Measurements from ENCODE around the gene LIAS.
"Not testable (repeated sequence)": the region's sequence is repeated elsewhere in the genome, so short reads cannot be mapped to it uniquely, and the experiment has no call there.

Gene LIAS

DNA sequence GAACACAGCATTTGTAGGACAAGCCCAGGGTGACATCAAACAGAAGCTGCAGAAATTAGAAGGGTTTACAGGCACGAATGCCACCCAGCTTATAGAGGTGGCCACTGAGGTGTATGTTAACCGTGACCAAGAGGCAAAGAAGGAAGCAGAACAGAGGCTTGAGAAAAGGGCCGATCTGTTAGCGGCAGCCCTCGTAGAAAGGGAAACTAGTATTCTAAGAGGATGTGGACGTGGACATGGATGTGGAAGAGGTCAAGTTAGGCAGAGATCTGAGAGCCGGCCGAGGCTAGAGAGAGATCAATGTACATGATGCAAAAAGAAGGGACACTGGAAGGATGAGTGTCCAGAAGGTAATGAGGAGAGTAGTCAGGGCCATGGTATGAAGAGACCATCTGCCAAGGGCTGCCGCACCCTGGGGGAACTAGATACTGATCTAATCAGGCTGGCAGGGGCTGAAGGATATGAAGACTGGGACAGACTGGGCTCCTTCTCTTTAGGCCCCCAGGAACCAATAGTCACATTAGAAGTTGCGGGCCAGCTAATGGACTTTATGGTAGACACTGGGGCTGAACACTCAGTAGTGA lies 27.5 kb downstream of the LIAS start:
- Histone ChIP-seq H3K4me3 (ENCODE audit: low read length) (no peak overlapping the region), H3K9ac (ENCODE audit: low read length) (no peak overlapping the region), H3K9me3 (ENCODE audit: control insufficient read depth, low read length) (no peaks in the 10 kb centered on the region)

GRCh38 chr4:39490322-39490721 lies 31.5 kb downstream of the LIAS start:
- H3K4me1 ChIP-seq (ENCODE audit: control insufficient read depth, insufficient read depth, low read length): no peaks in the 10 kb centered on the region
- no peak overlapping the region for H3K4me3 ChIP-seq (ENCODE audit: low read length)
- H3K36me3 ChIP-seq (ENCODE audit: control insufficient read depth, insufficient read depth, low read length): no peaks in the 10 kb centered on the region
- H3K27me3 ChIP-seq (ENCODE audit: control insufficient read depth, insufficient read depth, low read length): no peaks in the 10 kb centered on the region
- no peaks in the 10 kb centered on the region for H3K9me3 ChIP-seq (ENCODE audit: control insufficient read depth, low read length)
- H3K9ac ChIP-seq (ENCODE audit: low read length): no peak overlapping the region

More for the DNA sequence above, 27.5 kb downstream of the LIAS start:
- H3K27me3 ChIP-seq (ENCODE audit: control insufficient read depth, insufficient read depth, low read length): no peaks in the 10 kb centered on the region
- no peaks in the 10 kb centered on the region for H3K4me1 ChIP-seq (ENCODE audit: control insufficient read depth, insufficient read depth, low read length)
- H3K36me3 ChIP-seq (ENCODE audit: control insufficient read depth, insufficient read depth, low read length): no peaks in the 10 kb centered on the region

GRCh38 chr4:39494354-39494753 lies 35.5 kb downstream of the LIAS start:
- no peaks in the 10 kb centered on the region for H3K4me1 ChIP-seq (ENCODE audit: control insufficient read depth, insufficient read depth, low read length)
- H3K4me3 ChIP-seq (ENCODE audit: low read length): no peak overlapping the region
- H3K9ac ChIP-seq (ENCODE audit: low read length): no peak overlapping the region
- no peaks in the 10 kb centered on the region for H3K27me3 ChIP-seq (ENCODE audit: control insufficient read depth, insufficient read depth, low read length)
- no peaks in the 10 kb centered on the region for H3K36me3 ChIP-seq (ENCODE audit: control insufficient read depth, insufficient read depth, low read length)
- H3K9me3 ChIP-seq (ENCODE audit: control insufficient read depth, low read length): no peaks in the 10 kb centered on the region

DNA sequence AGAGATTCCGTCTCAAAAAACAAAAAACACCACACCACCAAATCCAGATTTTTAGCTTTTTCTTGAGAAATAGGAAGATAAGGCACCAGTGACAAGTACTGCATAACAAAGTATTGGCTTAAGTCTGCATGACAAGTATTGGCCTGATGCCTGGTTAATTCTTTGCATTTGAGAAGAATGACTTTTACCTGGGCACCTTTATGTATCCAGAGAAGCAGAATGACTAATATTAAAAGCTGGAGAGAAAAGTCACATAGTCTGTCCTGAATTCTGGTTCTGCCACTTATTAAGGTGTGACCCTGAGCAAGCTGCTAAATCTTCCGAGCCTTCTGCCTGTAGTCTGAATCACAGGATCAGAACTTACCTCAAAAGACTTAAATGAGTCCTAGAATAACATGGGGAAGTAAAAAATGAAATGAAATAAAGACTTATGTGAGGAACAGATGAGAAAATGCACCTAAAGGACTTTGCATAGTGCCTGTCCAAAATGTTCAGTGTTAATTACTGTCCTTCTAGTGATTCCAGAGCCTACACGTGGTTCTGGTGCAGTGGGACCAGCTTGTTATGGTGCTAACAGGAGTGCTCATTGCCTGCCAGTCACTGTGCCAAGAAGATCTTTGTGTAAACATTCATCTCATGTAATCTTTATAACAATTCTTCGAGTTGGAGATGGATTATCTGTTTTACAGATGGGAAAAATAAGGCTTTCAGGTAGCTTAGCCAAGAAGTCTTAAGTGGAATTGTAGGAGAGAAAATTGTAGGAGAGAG lies 36.8 kb downstream of the LIAS start:
- H3K36me3 ChIP-seq (ENCODE audit: control insufficient read depth, insufficient read depth, low read length): no peaks in the 10 kb centered on the region
- H3K4me1 ChIP-seq (ENCODE audit: control insufficient read depth, insufficient read depth, low read length): no peaks in the 10 kb centered on the region
- no peak overlapping the region for H3K9ac ChIP-seq (ENCODE audit: low read length)
- no peaks in the 10 kb centered on the region for H3K9me3 ChIP-seq (ENCODE audit: control insufficient read depth, low read length)
- no peaks in the 10 kb centered on the region for H3K27me3 ChIP-seq (ENCODE audit: control insufficient read depth, insufficient read depth, low read length)
- no peak overlapping the region for H3K4me3 ChIP-seq (ENCODE audit: low read length)

- no peak overlapping the region for H3K9ac ChIP-seq (ENCODE audit: low read length)
- no peaks in the 10 kb centered on the region for H3K36me3 ChIP-seq (ENCODE audit: control insufficient read depth, insufficient read depth, low read length)
- H3K9me3 ChIP-seq (ENCODE audit: control insufficient read depth, low read length): no peaks in the 10 kb centered on the region
- no peaks in the 10 kb centered on the region for H3K27me3 ChIP-seq (ENCODE audit: control insufficient read depth, insufficient read depth, low read length)
- H3K4me1 ChIP-seq (ENCODE audit: control insufficient read depth, insufficient read depth, low read length): no peaks in the 10 kb centered on the region
- no peak overlapping the region for H3K4me3 ChIP-seq (ENCODE audit: low read length)
Observed at GRCh38 chr4:39497909-39498726, 39.3 kb downstream of the LIAS start.

GRCh38 chr4:39498727-39499020 lies 39.8 kb downstream of the LIAS start:
- no peak overlapping the region for H3K9ac ChIP-seq (ENCODE audit: low read length)
- no peaks in the 10 kb centered on the region for H3K36me3 ChIP-seq (ENCODE audit: control insufficient read depth, insufficient read depth, low read length)
- H3K9me3 ChIP-seq (ENCODE audit: control insufficient read depth, low read length): no peaks in the 10 kb centered on the region
- H3K4me1 ChIP-seq (ENCODE audit: control insufficient read depth, insufficient read depth, low read length): no peaks in the 10 kb centered on the region
- H3K4me3 ChIP-seq (ENCODE audit: low read length): no peak overlapping the region
- no peaks in the 10 kb centered on the region for H3K27me3 ChIP-seq (ENCODE audit: control insufficient read depth, insufficient read depth, low read length)

DNA sequence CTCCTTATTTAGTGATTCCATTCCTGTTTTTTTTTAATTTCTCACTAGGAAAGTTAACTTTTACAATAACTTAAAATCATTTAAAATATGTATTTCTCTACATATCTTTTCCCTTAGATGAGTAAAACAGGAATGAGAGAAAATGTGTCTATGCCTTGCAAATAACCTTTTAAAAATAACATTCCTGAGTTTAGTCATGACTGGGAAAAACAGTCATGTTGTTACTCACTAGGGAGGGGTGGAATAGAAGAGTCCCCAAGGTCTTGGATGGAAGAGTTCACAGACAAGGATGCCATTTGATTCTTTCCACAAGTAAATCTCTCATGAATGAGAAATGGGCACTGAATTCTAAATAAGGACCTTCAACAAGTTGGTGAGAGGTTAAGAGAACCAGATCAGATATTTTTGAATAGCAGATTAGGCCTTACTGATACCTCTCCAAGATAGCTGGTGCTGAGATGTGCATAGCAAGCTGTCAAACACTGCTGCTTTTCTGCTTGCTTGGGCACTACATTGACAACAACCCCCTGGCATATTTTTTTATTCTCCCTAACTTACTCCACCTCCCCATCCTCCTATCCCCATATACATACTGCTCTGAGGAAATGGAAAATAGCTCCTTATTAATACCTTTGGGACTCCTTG lies 43.3 kb downstream of the LIAS start:
- H3K9me3 ChIP-seq (ENCODE audit: control insufficient read depth, low read length): no peaks in the 10 kb centered on the region
- no peak overlapping the region for H3K9ac ChIP-seq (ENCODE audit: low read length)
- no peaks in the 10 kb centered on the region for H3K4me1 ChIP-seq (ENCODE audit: control insufficient read depth, insufficient read depth, low read length)
- peaks cover 5% of the 10 kb centered on the region for H3K36me3 ChIP-seq (ENCODE audit: control insufficient read depth, insufficient read depth, low read length)
- H3K4me3 ChIP-seq (ENCODE audit: low read length): no peak overlapping the region
- no peaks in the 10 kb centered on the region for H3K27me3 ChIP-seq (ENCODE audit: control insufficient read depth, insufficient read depth, low read length)

- H3K27me3 ChIP-seq (ENCODE audit: control insufficient read depth, insufficient read depth, low read length); H3K4me1 ChIP-seq (ENCODE audit: control insufficient read depth, insufficient read depth, low read length); H3K9ac ChIP-seq (ENCODE audit: low read length); H3K4me3 ChIP-seq (ENCODE audit: low read length); H3K36me3 ChIP-seq (ENCODE audit: control insufficient read depth, insufficient read depth, low read length); H3K9me3 ChIP-seq (ENCODE audit: control insufficient read depth, low read length): not testable (repeated sequence)
Observed at GRCh38 chr4:39502664-39503035, 43.8 kb downstream of the LIAS start.

DNA sequence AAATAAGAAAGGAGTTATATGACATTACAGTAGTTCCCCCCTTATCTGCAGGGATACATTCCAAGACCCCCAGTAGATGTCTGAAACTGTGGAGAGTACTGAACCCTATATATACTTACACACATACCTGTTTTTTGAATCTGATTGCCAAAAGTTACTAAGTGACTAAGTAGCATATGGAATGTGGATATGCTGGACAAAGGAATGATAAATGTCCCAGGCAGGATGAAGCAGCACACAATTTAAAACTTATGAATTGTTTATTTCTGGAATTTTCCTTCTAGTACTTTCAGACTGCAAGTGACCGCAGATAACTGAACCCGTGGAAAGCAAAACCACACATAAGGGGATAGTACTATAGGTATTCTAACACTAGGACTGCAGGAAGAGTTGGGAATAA lies 45.7 kb downstream of the LIAS start:
- H3K4me1 ChIP-seq (ENCODE audit: control insufficient read depth, insufficient read depth, low read length): no peaks in the 10 kb centered on the region
- H3K27me3 ChIP-seq (ENCODE audit: control insufficient read depth, insufficient read depth, low read length): no peaks in the 10 kb centered on the region
- no peak overlapping the region for H3K9ac ChIP-seq (ENCODE audit: low read length)
- peaks cover 12% of the 10 kb centered on the region for H3K36me3 ChIP-seq (ENCODE audit: control insufficient read depth, insufficient read depth, low read length)
- H3K9me3 ChIP-seq (ENCODE audit: control insufficient read depth, low read length): no peaks in the 10 kb centered on the region
- no peak overlapping the region for H3K4me3 ChIP-seq (ENCODE audit: low read length)

DNA sequence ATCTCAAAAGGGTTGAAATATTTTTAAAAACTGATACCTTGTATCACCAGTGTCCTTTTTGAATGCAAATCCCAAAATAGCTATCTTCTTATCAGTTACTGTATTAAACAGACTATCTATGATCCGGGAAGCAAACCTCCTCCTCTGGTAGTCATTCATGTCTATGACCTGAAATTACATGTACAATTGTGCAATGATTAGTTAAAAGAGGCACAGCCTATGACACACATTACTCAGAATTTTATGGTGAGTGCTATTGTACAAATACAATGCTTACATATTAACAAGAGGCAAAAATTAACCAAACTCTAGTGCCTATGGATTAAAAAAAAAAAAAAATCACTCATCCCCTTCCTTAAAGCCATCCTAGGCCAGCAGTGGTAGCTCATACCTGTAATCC lies 46.7 kb downstream of the LIAS start:
- H3K9me3 ChIP-seq (ENCODE audit: control insufficient read depth, low read length): no peaks in the 10 kb centered on the region
- no peak overlapping the region for H3K9ac ChIP-seq (ENCODE audit: low read length)
- no peak overlapping the region for H3K4me3 ChIP-seq (ENCODE audit: low read length)
- H3K27me3 ChIP-seq (ENCODE audit: control insufficient read depth, insufficient read depth, low read length): no peaks in the 10 kb centered on the region
- H3K36me3 ChIP-seq (ENCODE audit: control insufficient read depth, insufficient read depth, low read length): peaks cover 12% of the 10 kb centered on the region
- no peaks in the 10 kb centered on the region for H3K4me1 ChIP-seq (ENCODE audit: control insufficient read depth, insufficient read depth, low read length)

GRCh38 chr4:39510348-39510929 lies 51.6 kb downstream of the LIAS start:
- Histone ChIP-seq H3K36me3 (ENCODE audit: control insufficient read depth, insufficient read depth, low read length) (peaks cover 18% of the 10 kb centered on the region), H3K9ac (ENCODE audit: low read length) (no peak overlapping the region), H3K4me1 (ENCODE audit: control insufficient read depth, insufficient read depth, low read length) (peaks cover 12% of the 10 kb centered on the region), H3K9me3 (ENCODE audit: control insufficient read depth, low read length) (no peaks in the 10 kb centered on the region), H3K4me3 (ENCODE audit: low read length) (no peak overlapping the region), H3K27me3 (ENCODE audit: control insufficient read depth, insufficient read depth, low read length) (no peaks in the 10 kb centered on the region)

- H3K4me1 ChIP-seq (ENCODE audit: control insufficient read depth, insufficient read depth, low read length): peaks cover 16% of the 10 kb centered on the region
- H3K4me3 ChIP-seq (ENCODE audit: low read length); H3K9ac ChIP-seq (ENCODE audit: low read length); H3K9me3 ChIP-seq (ENCODE audit: control insufficient read depth, low read length); H3K36me3 ChIP-seq (ENCODE audit: control insufficient read depth, insufficient read depth, low read length); H3K27me3 ChIP-seq (ENCODE audit: control insufficient read depth, insufficient read depth, low read length): not testable (repeated sequence)
Observed at GRCh38 chr4:39514266-39514665, 55.4 kb downstream of the LIAS start.

All from mucosa of stomach (tissue), 1 donor.